Activated CD8-positive, alpha-beta T cell treated with anti-CD3 and anti-CD28 coated beads, Interleukin-2, amount 10 ng/mL, durations not matched to agents 7 days and 5 days (primary cell): Measurements from ENCODE around the gene KLF6. TPM values are rescaled to one million over a fixed set of nuclear protein-coding genes. Genes with fewer than 3 reads are reported as not detected.

Experiments
- ATAC-seq: fragments of 150-1000 bp; cut with Tn5 transposase; one replicate; pipeline ENCODE4 v1.10.0; 2021; ENCODE audit warnings: moderate library complexity
- CTCF ChIA-PET: fragments of 350-600 bp; sonication (Branson Sonifier 250); formaldehyde crosslinking; loops from one replicate; lab custom pipeline; 2021; ENCODE audit warnings: antibody characterized with exemption; lab: Charles Lee
- POLR2A ChIA-PET: fragments of 350-600 bp; sonication (Branson Sonifier 250); formaldehyde crosslinking; loops from one replicate; lab custom pipeline; 2021; ENCODE audit warnings: antibody characterized with exemption; lab: Charles Lee
- DNase-seq: peaks from one replicate; pipeline ENCODE4 v3.0.0-alpha.2; 2020
- H3K27ac Mint-ChIP-seq: one replicate; pipeline ENCODE4 v1.8.0; 2021; ENCODE audit warnings: mild to moderate bottlenecking, mixed read lengths
- H3K27me3 Mint-ChIP-seq: one replicate; pipeline ENCODE4 v1.8.0; 2021; ENCODE audit warnings: low read depth, mixed read lengths
- H3K36me3 Mint-ChIP-seq: one replicate; pipeline ENCODE4 v1.8.0; 2021; ENCODE audit warnings: low read depth, mixed read lengths
- H3K4me1 Mint-ChIP-seq: one replicate; pipeline ENCODE4 v1.8.0; 2021; ENCODE audit warnings: low read depth, mixed read lengths
- H3K4me3 Mint-ChIP-seq: one replicate; pipeline ENCODE4 v1.8.0; 2021; ENCODE audit warnings: mild to moderate bottlenecking, mixed read lengths
- H3K9me3 Mint-ChIP-seq: one replicate; pipeline ENCODE4 v1.8.0; 2022; ENCODE audit warnings: mixed read lengths; ENCODE audit not compliant: insufficient read depth
- total RNA-seq, 2 experiments: library from RNA; stranded (reverse); gene quantifications; one replicate each; pipeline ENCODE4 v1.2.3, GENCODE V29; 2021

The KLF6 gene
- total RNA-seq, 2 experiments from 2014 or later, result 208 to 215 TPM

DNA sequence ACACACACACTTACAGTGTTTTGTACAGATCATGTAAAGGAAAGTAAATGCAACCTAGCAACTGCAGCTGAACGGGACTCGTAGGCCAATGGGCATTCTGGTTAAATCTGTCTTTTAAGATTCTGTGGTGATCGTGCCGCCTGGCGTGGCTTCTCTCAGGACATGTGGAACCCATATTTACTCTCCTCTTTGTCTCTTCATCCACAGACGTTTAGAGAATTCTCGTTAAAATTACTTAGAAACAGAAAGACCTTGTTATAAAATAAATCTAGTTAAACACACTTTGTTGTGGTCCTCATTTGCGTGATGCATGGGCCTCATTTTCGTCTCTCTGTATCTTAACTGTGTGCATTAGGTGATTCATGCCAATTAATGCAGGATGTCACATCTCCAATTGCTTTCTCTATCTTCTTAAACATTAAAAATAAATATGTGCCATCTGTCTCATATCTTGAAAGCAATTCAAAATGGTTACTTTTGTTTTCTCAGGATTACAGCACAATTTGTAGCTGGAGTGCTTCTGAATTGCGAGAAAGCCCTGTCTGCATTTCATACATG, 11.5 kb downstream of the KLF6 start:
- POLR2A ChIA-PET, result interaction anchor here (1.1 kb wide), 1 partner anchor 12 kb away, joined by 4 read pairs; the partner anchor contains the start of gene KLF6
- Mint-ChIP-seq H3K27ac (no peak overlapping the region), H3K4me3 (no peak overlapping the region), H3K4me1 (peaks cover 37% of the 10 kb centered on the region), H3K9me3 (no peaks in the 10 kb centered on the region), H3K36me3 (peaks cover 52% of the 10 kb centered on the region), H3K27me3 (no peaks in the 10 kb centered on the region)
- CTCF ChIA-PET, result interaction anchor here (1.3 to 2.9 kb wide), 2 partner anchors 8 to 10 kb away, joined by 4 to 9 read pairs; no protein-coding TSS in a partner anchor
- peak; percentile 9 for ATAC-seq
- DNase-seq, result no peak

- Mint-ChIP-seq H3K27me3 (no peaks in the 10 kb centered on the region), H3K27ac (no peak overlapping the region), H3K36me3 (peaks cover 43% of the 10 kb centered on the region), H3K9me3 (no peaks in the 10 kb centered on the region), H3K4me1 (peaks cover 28% of the 10 kb centered on the region), H3K4me3 (no peak overlapping the region)
- ChIA-PET POLR2A (interaction anchor here (0.8 to 1.2 kb wide), 3 partner anchors 9 to 32 kb away, joined by 3 to 4 read pairs (median 3); partner anchors contain the start of gene KLF6), CTCF (no interaction called here)
- ATAC-seq (no peak), DNase-seq (no peak)
Measured at GRCh38 chr10:3772361-3773171, 12.4 kb downstream of the KLF6 start.

- no peak for ATAC-seq
- ChIA-PET POLR2A (interaction anchor here (0.7 to 1.3 kb wide), 2 partner anchors 13 to 872 kb away, joined by 4 to 5 read pairs; no protein-coding TSS in a partner anchor), CTCF (no interaction called here)
- DNase-seq, result no peak
- no peak overlapping the region for H3K27ac Mint-ChIP-seq
- peaks cover 27% of the 10 kb centered on the region for H3K4me1 Mint-ChIP-seq
- no peaks in the 10 kb centered on the region for H3K9me3 Mint-ChIP-seq
- no peak overlapping the region for H3K4me3 Mint-ChIP-seq
- peaks cover 27% of the 10 kb centered on the region for H3K36me3 Mint-ChIP-seq
- no peaks in the 10 kb centered on the region for H3K27me3 Mint-ChIP-seq
Measured at GRCh38 chr10:3770611-3771110, 14.3 kb downstream of the KLF6 start.

DNA sequence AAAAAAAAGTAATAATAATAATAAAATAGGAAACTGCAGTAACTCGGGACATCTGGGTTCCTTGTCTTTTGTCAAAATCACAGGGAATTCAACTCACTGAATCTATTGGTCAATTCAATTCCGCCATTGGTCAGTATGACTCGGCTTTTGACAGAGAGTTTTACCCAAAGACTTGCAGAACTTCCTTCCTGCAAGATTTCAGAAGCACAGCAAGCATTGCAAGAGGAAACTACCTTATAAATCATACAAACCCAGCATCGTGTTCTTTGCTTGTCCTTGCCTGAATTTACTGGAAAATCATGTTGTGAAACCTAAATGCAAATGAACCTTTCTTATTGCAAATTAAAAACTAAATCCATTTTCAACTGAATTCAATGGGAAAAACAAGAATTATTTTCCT, 15.5 kb downstream of the KLF6 start:
- ChIA-PET POLR2A (interaction anchor here (1.3 kb wide), 1 partner anchor 14 kb away, joined by 4 read pairs; no protein-coding TSS in a partner anchor), CTCF (no interaction called here)
- Mint-ChIP-seq H3K27ac (no peak overlapping the region), H3K4me3 (no peak overlapping the region), H3K36me3 (peaks cover 17% of the 10 kb centered on the region), H3K27me3 (no peaks in the 10 kb centered on the region), H3K4me1 (peaks cover 34% of the 10 kb centered on the region), H3K9me3 (no peaks in the 10 kb centered on the region)
- ATAC-seq (no peak), DNase-seq (no peak)

DNA sequence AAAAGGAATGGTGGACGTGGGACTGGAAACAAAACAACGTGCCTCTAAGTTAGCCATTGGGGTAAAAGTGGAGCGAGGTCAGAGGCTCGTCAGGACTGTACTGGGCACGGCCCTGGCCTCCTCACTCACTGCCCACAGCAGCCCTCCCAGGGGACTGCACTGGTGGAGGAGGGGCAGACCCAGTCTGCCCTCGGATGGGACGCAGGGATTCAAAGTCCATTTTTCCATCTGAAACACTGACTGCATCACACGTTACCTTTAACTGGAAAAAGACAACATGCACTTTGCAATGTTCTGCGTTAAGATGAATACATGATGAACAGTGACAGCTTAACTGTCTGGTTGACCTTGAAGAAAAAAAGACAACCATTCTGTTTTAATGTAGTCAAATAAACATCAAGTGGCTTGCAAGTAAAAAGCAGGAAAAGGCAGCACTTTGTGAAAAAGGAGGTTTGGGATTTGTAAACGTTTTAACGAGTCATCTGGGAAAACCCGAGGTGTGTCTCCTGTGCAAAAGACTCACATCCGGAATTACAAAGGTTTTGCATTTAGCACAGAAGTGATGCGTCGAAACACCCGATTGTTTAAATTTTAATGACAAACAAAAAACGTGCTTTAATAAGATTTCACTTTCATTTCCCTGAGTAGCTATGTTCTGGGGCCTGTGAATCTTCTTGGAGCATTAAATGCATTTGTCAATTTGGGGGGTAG, 18.8 kb downstream of the KLF6 start:
- POLR2A ChIA-PET, result interaction anchor here (1.8 to 6.6 kb wide), 2 partner anchors 11 to 17 kb away, joined by 7 to 97 read pairs; partner anchors contain the start of gene KLF6
- DNase-seq (no peak), ATAC-seq (no peak)
- CTCF ChIA-PET, result interaction anchor here (0.9 to 2.7 kb wide), 4 partner anchors 9 to 891 kb away, joined by 3 to 9 read pairs (median 3); no protein-coding TSS in a partner anchor
- H3K36me3 Mint-ChIP-seq, result peaks cover 2% of the 10 kb centered on the region
- no peak overlapping the region for H3K4me3 Mint-ChIP-seq
- no peak overlapping the region for H3K27ac Mint-ChIP-seq
- peaks cover 61% of the 10 kb centered on the region for H3K4me1 Mint-ChIP-seq
- no peaks in the 10 kb centered on the region for H3K27me3 Mint-ChIP-seq
- H3K9me3 Mint-ChIP-seq, result no peaks in the 10 kb centered on the region

- H3K27ac Mint-ChIP-seq, result peak overlapping the region; percentile 73
- ChIA-PET CTCF (interaction anchor here (0.7 to 2.7 kb wide), 7 partner anchors 10 to 567 kb away, joined by 3 to 9 read pairs (median 3); no protein-coding TSS in a partner anchor), POLR2A (interaction anchor here (0.6 to 6.6 kb wide), 6 partner anchors 9 to 182 kb away, joined by 3 to 97 read pairs (median 8); partner anchors contain the start of gene KLF6)
- H3K36me3 Mint-ChIP-seq, result peaks cover 5% of the 10 kb centered on the region
- peaks cover 72% of the 10 kb centered on the region for H3K4me1 Mint-ChIP-seq
- no peaks in the 10 kb centered on the region for H3K27me3 Mint-ChIP-seq
- no peaks in the 10 kb centered on the region for H3K9me3 Mint-ChIP-seq
- peak overlapping the region; percentile 59 for H3K4me3 Mint-ChIP-seq
- ATAC-seq, result peak; percentile 68
- peak; percentile 58 for DNase-seq
Measured at GRCh38 chr10:3765146-3765545, 19.9 kb downstream of the KLF6 start.

DNA sequence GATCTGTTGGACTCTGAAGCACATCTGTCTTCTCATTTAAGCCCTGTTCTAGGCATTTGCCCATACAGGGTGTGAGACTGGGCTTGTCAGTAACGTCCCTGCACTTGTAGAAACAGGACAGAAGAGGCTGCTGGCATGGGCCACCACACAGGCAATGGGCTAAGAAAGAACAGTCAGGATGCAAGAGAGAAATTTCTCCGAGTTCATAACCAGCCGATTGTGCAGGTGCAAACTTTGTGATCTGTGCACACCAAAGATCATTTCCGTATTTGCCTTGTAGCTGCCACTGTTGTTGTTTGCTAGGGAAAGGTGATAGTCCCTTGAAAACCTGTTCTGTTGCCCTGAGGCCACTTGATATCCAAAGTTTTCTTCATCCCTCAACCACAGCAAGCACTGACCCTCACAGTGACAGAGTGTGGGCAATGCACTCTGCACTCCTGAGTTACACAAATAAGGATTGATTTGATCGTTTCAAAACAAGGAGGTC, 20.3 kb downstream of the KLF6 start:
- POLR2A ChIA-PET, result interaction anchor here (0.6 to 6.6 kb wide), 7 partner anchors 9 to 183 kb away, joined by 3 to 97 read pairs (median 7); partner anchors contain the start of gene KLF6
- peaks cover 5% of the 10 kb centered on the region for H3K36me3 Mint-ChIP-seq

DNA sequence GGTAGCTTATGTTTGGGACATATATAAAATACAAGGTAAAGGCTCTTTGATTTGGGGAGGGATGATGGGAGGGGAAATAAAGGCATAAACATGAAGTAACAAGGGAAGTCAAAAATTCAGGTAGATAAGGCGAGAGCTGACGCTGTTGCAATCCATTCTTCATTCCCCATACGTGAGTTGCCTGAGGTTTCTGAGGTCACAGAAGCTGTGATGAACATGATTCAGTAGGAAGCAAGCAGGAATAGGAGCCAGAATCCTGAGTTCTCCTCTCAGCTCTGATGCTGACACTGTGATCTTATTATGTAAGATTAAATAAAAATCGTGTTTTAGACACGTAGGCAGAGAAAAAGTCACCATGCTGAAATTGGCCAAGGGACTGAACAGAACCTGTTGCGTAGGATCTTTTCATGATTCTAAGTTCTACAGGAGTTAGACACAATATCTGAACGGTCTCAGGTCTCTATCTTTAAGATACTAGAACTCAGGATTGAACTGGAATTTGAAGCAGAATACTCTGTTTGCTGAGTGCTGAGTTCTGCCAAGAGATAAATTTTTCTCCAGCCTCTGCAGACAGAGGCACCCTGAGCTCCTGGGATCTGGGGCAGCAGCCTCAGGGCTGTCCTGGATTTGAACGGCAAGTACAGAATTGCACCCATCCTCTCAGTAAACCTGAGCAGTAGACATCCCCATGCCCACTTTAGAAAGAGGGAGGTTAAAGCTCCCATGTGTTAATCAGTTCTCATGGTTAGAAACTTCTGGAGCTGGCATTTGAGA, 21.0 kb downstream of the KLF6 start:
- H3K4me3 Mint-ChIP-seq, result peak overlapping the region; percentile 59

More for the DNA sequence above, 20.3 kb downstream of the KLF6 start:
- no peaks in the 10 kb centered on the region for H3K9me3 Mint-ChIP-seq
- no peak for DNase-seq
- H3K4me1 Mint-ChIP-seq, result peaks cover 73% of the 10 kb centered on the region
- peak; percentile 35 for ATAC-seq
- peak overlapping the region; percentile 73 for H3K27ac Mint-ChIP-seq
- H3K27me3 Mint-ChIP-seq, result no peaks in the 10 kb centered on the region
- peak overlapping the region; percentile 59 for H3K4me3 Mint-ChIP-seq
- CTCF ChIA-PET, result interaction anchor here (0.7 to 2.7 kb wide), 6 partner anchors 10 to 567 kb away, joined by 3 to 9 read pairs (median 3); no protein-coding TSS in a partner anchor

DNA sequence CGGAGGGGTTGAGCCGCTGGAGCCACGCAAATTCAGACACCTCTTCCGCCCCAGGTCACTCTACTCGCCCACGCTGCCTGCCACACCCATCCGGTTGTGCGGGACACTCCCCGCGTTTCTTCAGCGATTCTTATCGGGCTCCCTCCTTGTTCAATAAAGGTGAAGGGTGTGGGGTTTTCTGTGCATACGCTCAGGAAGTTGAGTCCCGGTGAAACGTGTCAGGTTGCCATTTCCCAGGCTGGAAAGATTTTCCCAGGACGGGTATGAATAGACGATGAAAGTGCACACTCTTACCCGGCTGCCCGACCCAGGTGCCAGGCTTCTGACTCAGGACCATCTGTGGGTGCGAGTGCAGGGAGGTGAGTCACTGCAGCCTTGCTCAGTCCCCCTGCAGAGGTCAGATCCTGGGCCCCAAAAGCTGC, 22.0 kb downstream of the KLF6 start:
- Mint-ChIP-seq H3K27ac (no peak overlapping the region), H3K4me1 (peaks cover 84% of the 10 kb centered on the region)
- CTCF ChIA-PET, result interaction anchor here (1.4 to 1.9 kb wide), 3 partner anchors 11 to 198 kb away, joined by 4 read pairs; no protein-coding TSS in a partner anchor

More for the DNA sequence above, 21.0 kb downstream of the KLF6 start:
- peaks cover 5% of the 10 kb centered on the region for H3K36me3 Mint-ChIP-seq
- no peak for ATAC-seq
- no peaks in the 10 kb centered on the region for H3K27me3 Mint-ChIP-seq
- CTCF ChIA-PET, result interaction anchor here (0.8 to 2.7 kb wide), 4 partner anchors 10 to 47 kb away, joined by 3 to 9 read pairs (median 4); no protein-coding TSS in a partner anchor
- H3K9me3 Mint-ChIP-seq, result no peaks in the 10 kb centered on the region
- peak overlapping the region; percentile 73 for H3K27ac Mint-ChIP-seq
- no peak for DNase-seq
- peaks cover 77% of the 10 kb centered on the region for H3K4me1 Mint-ChIP-seq
- POLR2A ChIA-PET, result interaction anchor here (0.5 to 6.6 kb wide), 6 partner anchors 8 to 143 kb away, joined by 3 to 97 read pairs (median 3); partner anchors contain the start of gene KLF6

DNA sequence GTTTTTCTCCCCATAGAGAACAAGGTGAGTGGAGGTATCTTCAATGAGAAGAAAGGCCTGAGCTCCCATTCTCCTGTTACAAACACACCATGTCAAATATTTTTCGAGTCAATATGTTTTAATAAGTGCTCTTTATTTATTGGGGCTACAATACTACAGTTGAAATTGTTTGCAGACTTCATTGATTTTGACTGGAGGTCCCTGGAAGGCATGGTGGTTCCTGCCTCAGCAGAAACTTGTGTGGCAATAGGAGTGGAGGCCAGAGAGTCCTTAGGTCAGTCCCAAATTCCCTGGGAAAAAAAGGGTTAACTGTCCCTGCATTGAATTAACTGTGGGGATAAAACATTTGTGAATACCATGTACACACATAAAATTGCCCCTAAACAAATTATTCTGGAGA, 22.7 kb downstream of the KLF6 start:
- Mint-ChIP-seq H3K27me3 (no peaks in the 10 kb centered on the region), H3K4me1 (peaks cover 92% of the 10 kb centered on the region), H3K27ac (no peak overlapping the region), H3K36me3 (peaks cover 5% of the 10 kb centered on the region), H3K9me3 (no peaks in the 10 kb centered on the region), H3K4me3 (no peak overlapping the region)
- no peak for DNase-seq
- ChIA-PET CTCF (interaction anchor here (1.4 to 1.9 kb wide), 4 partner anchors 12 to 199 kb away, joined by 3 to 4 read pairs (median 4); no protein-coding TSS in a partner anchor), POLR2A (interaction anchor here (6.6 kb wide), 1 partner anchor 21 kb away, joined by 97 read pairs; the partner anchor contains the start of gene KLF6)
- no peak for ATAC-seq

More for the DNA sequence above, 22.0 kb downstream of the KLF6 start:
- POLR2A ChIA-PET, result interaction anchor here (1.2 to 6.6 kb wide), 2 partner anchors 12 to 20 kb away, joined by 3 to 97 read pairs; partner anchors contain the start of gene KLF6
- peaks cover 5% of the 10 kb centered on the region for H3K36me3 Mint-ChIP-seq
- no peak overlapping the region for H3K4me3 Mint-ChIP-seq
- no peaks in the 10 kb centered on the region for H3K9me3 Mint-ChIP-seq
- H3K27me3 Mint-ChIP-seq, result no peaks in the 10 kb centered on the region
- DNase-seq, result no peak
- no peak for ATAC-seq
